Trophoblast cell (in vitro differentiated cells and primary cell): ENCODE data around the gene KIF18B.

Source experiments
- DNase-seq, 2 donors: peaks; one replicate each; pipeline ENCODE4 v3.0.0-alpha.2; 2016
- H2AFZ ChIP-seq: 2 replicates; pipeline ENCODE4 v1.6.1; 2013; ENCODE audit warnings: low read length, moderate library complexity, mild to moderate bottlenecking; ENCODE audit not compliant: insufficient read depth, poor library complexity
- H2AK5ac ChIP-seq: 2 replicates; pipeline ENCODE4 v1.6.1; 2013; ENCODE audit warnings: mild to moderate bottlenecking, low read length
- H2BK120ac ChIP-seq: 2 replicates; pipeline ENCODE4 v1.6.1; 2013; ENCODE audit warnings: low read length, mild to moderate bottlenecking, moderate library complexity; ENCODE audit not compliant: insufficient read depth, poor library complexity
- H2BK12ac ChIP-seq: 2 replicates; pipeline ENCODE4 v1.6.1; 2013; ENCODE audit warnings: mild to moderate bottlenecking, low read length, moderate library complexity
- H2BK5ac ChIP-seq: 2 replicates; pipeline ENCODE4 v1.6.1; 2013; ENCODE audit warnings: low read length, low read depth, moderate library complexity, mild to moderate bottlenecking; ENCODE audit not compliant: poor library complexity
- H3K14ac ChIP-seq: 2 replicates; pipeline ENCODE4 v1.6.1; 2013; ENCODE audit warnings: mild to moderate bottlenecking, low read length
- H3K18ac ChIP-seq: 2 replicates; pipeline ENCODE4 v1.6.1; 2013; ENCODE audit warnings: mild to moderate bottlenecking, low read length
- H3K23ac ChIP-seq: 2 replicates; pipeline ENCODE4 v1.6.1; 2013; ENCODE audit warnings: low read length
- H3K27ac ChIP-seq: 2 replicates; pipeline ENCODE4 v1.5.1; 2013; ENCODE audit warnings: low read depth, mild to moderate bottlenecking, inconsistent platforms, low read length, moderate library complexity
- H3K27me3 ChIP-seq: 2 replicates; pipeline ENCODE4 v1.6.1; 2013; ENCODE audit warnings: inconsistent platforms, mild to moderate bottlenecking, low read length, moderate library complexity; ENCODE audit not compliant: insufficient read depth
- H3K36me3 ChIP-seq, 2 experiments: 1 replicate in 1 of 2; 2 replicates in 1 of 2; pipeline ENCODE4 v1.6.1; 2013; ENCODE audit warnings: low read length in 2 of 2, mild to moderate bottlenecking in 2 of 2, moderate library complexity in 1 of 2; ENCODE audit not compliant: insufficient read depth in 2 of 2, control insufficient read depth in 1 of 2
- H3K4ac ChIP-seq: 2 replicates; pipeline ENCODE4 v1.6.1; 2013; ENCODE audit warnings: low read depth, mild to moderate bottlenecking, low read length, moderate library complexity
- H3K4me1 ChIP-seq, 2 experiments: 1 replicate in 1 of 2; 2 replicates in 1 of 2; pipeline ENCODE4 v1.6.1; 2013; ENCODE audit warnings: low read length in 2 of 2, mild to moderate bottlenecking in 2 of 2, moderate library complexity in 1 of 2; ENCODE audit not compliant: insufficient read depth in 2 of 2, control insufficient read depth in 1 of 2
- H3K4me2 ChIP-seq: 2 replicates; pipeline ENCODE4 v1.6.1; 2013; ENCODE audit warnings: inconsistent platforms, mild to moderate bottlenecking, low read length, moderate library complexity
- H3K4me3 ChIP-seq: 2 replicates; pipeline ENCODE4 v1.5.1; 2013; ENCODE audit warnings: mild to moderate bottlenecking, low read depth, low read length, inconsistent platforms
- H3K79me1 ChIP-seq: one replicate; pipeline ENCODE4 v1.6.1; 2013; ENCODE audit warnings: low read length
- H3K79me2 ChIP-seq: 2 replicates; pipeline ENCODE4 v1.6.1; 2013; ENCODE audit warnings: low read length, mild to moderate bottlenecking; ENCODE audit not compliant: control insufficient read depth, insufficient read depth, poor library complexity
- H3K9ac ChIP-seq: 2 replicates; pipeline ENCODE4 v1.6.1; 2013; ENCODE audit warnings: mild to moderate bottlenecking, low read length
- H3K9me3 ChIP-seq: 2 replicates; pipeline ENCODE4 v1.6.1; 2013; ENCODE audit warnings: low read depth, mild to moderate bottlenecking, control low read depth, inconsistent platforms, low read length; ENCODE audit not compliant: insufficient read depth
- H4K12ac ChIP-seq: 2 replicates; pipeline ENCODE4 v1.6.1; 2013; ENCODE audit warnings: low read depth, mild to moderate bottlenecking, low read length, moderate library complexity
- H4K8ac ChIP-seq: 2 replicates; pipeline ENCODE4 v1.6.1; 2013; ENCODE audit warnings: low read depth, mild to moderate bottlenecking, low read length, moderate library complexity
- H4K91ac ChIP-seq: one replicate; pipeline ENCODE4 v1.6.1; 2013; ENCODE audit warnings: low read depth, mild to moderate bottlenecking, low read length, moderate library complexity
- WGBS: extraction: QIAGEN DNeasy Blood & Tissue Kit; methylation state at CpG from one replicate; pipeline ENCODE4 v1.1.7; 2013; ENCODE audit warnings: missing lambda C conversion rate; ENCODE audit not compliant: insufficient read length, insufficient coverage; ENCODE audit errors: extremely low coverage; 5-methylcytosine and 5-hydroxymethylcytosine counted together

Gene KIF18B

DNA sequence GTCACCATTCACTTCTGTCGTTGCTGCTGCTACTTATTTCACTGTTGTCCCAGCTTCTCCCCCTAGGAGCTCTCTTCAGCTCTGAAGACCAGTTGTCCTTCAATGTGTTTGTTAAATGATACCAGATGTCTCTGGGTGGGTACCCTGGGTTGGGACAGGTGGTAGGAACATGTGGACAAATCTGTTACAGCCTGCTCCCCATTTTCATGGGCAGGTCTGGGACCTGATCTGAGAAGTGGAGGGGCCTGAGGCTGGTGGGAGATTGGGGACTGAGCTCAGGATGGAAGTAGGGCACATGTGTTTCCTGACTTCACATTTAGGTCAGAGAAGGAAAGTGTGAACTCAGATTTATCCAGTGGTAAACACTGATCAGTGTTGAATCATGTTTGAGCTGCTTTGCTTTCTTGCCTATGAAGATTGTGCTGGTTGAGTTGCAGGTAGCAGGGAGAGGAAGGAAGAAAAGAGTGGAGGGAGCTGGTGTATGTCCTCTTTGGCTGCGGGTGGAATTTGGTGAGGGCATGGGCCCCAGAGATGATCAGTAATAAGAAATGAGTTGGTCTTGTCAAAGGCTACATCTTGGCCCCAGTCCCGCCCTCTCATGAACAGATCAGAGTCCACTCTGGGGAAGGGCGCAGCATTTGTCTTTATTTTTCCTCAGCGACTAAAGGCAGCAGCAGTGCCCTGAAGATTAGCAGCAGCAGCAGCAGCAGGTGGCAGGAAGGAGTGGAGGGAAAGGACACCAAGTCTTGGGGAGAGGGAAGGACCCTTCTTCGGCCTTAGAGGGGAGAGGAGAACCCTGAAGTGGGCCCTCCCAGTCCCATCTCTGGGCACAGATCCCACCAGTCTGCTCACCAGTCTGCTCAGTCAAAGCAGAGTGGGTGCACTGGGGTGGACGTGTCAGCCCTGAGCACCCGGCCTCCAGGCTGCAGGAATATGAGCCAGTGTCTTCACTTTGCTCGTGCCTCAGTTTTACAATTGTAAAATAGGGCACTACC lies 42.3 kb downstream of the KIF18B start:
- Histone ChIP-seq H3K4me3 (no peak overlapping the region), H3K9me3 (no peaks in the 10 kb centered on the region), H2BK5ac (no peak overlapping the region), H4K12ac (no peak overlapping the region), H3K4me2 (no peak overlapping the region), H3K14ac (no peak overlapping the region), H3K79me2 (no peaks in the 10 kb centered on the region), H3K36me3 (no peaks in the 10 kb centered on the region), H2AK5ac (no peak overlapping the region), H3K18ac (no peak overlapping the region), H4K8ac (no peak overlapping the region), H3K27ac (no peak overlapping the region), H3K9ac (no peak overlapping the region), H2BK120ac (no peak overlapping the region), H3K79me1 (no peaks in the 10 kb centered on the region), H2BK12ac (no peak overlapping the region), H2AFZ (no peak overlapping the region), H3K23ac (no peak overlapping the region), H3K4me1 (peaks cover 0 to 5% of the 10 kb centered on the region in 2 experiments), H3K4ac (no peak overlapping the region), H4K91ac (no peak overlapping the region), H3K27me3 (no peaks in the 10 kb centered on the region)
- WGBS = no CpG with 5 or more reads among the region's 9 CpGs
- DNase-seq = no peak

DNA sequence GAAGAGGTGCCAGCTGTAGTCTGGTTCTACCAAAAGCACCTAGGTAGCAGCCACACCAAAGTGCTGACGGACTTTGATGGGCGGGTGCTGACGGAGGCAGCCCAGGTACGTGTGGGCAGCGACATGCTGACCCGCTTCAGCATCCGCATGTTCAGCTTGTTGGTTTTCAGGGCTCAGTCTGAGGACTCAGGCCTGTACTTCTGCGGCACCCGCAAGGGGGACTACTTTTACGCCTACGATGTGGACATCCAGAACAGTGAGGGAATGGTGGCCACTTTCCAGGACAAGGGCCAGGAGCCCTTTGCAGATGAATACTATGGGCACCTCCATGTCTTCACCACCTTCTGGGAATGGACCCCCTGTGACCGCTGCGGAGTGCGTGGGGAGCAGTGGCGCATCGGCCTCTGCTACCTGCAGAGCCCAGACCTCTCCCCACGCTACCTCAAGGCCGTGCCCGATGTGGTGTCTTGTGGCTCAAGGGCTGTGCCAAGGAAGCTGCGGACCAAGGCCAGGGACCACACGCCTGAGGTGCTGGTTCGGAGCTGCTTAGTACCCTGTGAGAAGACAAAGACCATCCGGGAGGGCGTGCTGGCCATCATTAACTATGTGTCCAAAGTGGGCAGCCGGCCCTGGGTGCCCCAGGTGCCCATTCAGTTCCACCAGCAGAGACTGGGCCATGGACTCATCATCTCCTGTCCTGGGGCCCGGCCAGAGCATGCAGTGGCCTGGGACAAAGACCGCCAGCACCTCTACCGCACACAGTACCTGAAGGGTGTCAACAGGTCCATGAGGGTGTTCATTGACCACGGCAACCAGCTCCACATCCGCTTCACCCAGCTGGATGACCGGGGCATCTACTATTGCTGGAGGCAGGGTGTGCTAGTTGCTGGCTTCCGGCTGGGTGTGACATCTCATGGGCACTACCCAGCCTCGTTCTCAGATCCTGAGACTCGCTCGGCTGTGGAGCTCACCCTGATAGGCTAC lies 43.3 kb downstream of the KIF18B start:
- H2AFZ ChIP-seq = no peak overlapping the region
- H3K27me3 ChIP-seq = no peaks in the 10 kb centered on the region
- H3K79me1 ChIP-seq = peaks cover 3% of the 10 kb centered on the region
- H2AK5ac ChIP-seq = no peak overlapping the region
- H3K4me3 ChIP-seq = no peak overlapping the region
- H3K23ac ChIP-seq = no peak overlapping the region
- no peak overlapping the region for H3K18ac ChIP-seq
- peaks cover 2 to 5% of the 10 kb centered on the region in 2 experiments for H3K4me1 ChIP-seq
- H3K79me2 ChIP-seq = peaks cover 1% of the 10 kb centered on the region
- H3K4ac ChIP-seq = no peak overlapping the region
- no peak overlapping the region for H3K27ac ChIP-seq
- H3K36me3 ChIP-seq = no peaks in the 10 kb centered on the region
- H2BK12ac ChIP-seq = no peak overlapping the region
- H2BK5ac ChIP-seq = no peak overlapping the region
- no peak overlapping the region for H3K4me2 ChIP-seq
- H3K14ac ChIP-seq = no peak overlapping the region
- no peak overlapping the region for H3K9ac ChIP-seq
- WGBS = no CpG with 5 or more reads among the region's 35 CpGs
- DNase-seq = no peak
- H2BK120ac ChIP-seq = no peak overlapping the region
- H4K91ac ChIP-seq = no peak overlapping the region
- H4K8ac ChIP-seq = no peak overlapping the region
- H3K9me3 ChIP-seq = no peaks in the 10 kb centered on the region
- no peak overlapping the region for H4K12ac ChIP-seq

DNA sequence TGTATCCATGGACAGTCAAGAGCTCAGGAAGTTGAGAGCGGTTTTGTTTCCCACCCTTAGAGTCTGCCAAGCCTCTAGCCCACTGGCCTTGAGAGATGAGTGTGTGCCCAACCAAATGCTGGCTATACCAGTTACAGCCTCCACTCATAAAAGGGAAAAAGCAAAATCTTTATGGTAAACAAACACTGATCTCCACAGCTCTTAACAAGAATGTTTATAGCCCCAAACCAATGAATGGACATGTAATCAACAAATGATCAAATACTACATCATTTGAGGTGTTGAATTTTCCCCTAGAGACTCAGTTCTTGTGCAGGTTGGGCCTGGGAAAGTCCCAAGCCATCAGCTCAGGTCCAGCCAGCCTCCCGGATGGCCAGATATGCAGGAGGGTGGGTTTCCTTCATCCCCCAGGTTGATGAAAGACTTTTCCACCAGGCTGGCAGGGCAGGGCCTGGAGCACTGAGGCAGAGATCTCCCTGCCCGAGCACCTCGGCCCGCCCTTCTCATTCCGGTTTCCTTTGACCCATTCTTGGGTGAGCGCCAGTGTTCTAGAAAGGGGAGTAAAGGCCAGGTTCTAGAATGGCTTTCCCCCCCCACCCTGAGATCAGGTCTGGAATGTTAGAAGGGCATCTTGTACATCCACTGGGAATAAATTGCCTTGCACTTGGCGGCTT lies 44.4 kb downstream of the KIF18B start:
- no peak overlapping the region for H4K8ac ChIP-seq
- no peak overlapping the region for H3K27ac ChIP-seq
- H3K79me1 ChIP-seq = peaks cover 6% of the 10 kb centered on the region
- DNase-seq = no peak
- no peak overlapping the region for H3K18ac ChIP-seq
- no peak overlapping the region for H3K4ac ChIP-seq
- no peak overlapping the region for H4K91ac ChIP-seq
- H2BK12ac ChIP-seq = no peak overlapping the region
- H3K9ac ChIP-seq = no peak overlapping the region
- no peaks in the 10 kb centered on the region for H3K27me3 ChIP-seq
- no peak overlapping the region for H2BK5ac ChIP-seq
- WGBS = no CpG with 5 or more reads among the region's 8 CpGs
- H3K4me2 ChIP-seq = no peak overlapping the region
- no peaks in the 10 kb centered on the region for H3K9me3 ChIP-seq
- H2AK5ac ChIP-seq = no peak overlapping the region
- no peak overlapping the region for H2AFZ ChIP-seq
- H3K14ac ChIP-seq = no peak overlapping the region
- H3K36me3 ChIP-seq = no peaks in the 10 kb centered on the region
- no peak overlapping the region for H3K23ac ChIP-seq
- H2BK120ac ChIP-seq = no peak overlapping the region
- H3K4me1 ChIP-seq = peaks cover 2 to 8% of the 10 kb centered on the region in 2 experiments
- H4K12ac ChIP-seq = no peak overlapping the region
- peaks cover 1% of the 10 kb centered on the region for H3K79me2 ChIP-seq
- H3K4me3 ChIP-seq = no peak overlapping the region
